C4-2B (cell line): ENCODE data around the gene TSEN2.

Experiments used
- ZFX ChIP-seq: fragments of 450-650 bp; IDR thresholded peaks from 2 replicates; pipeline ENCODE4 v1.6.1; 2017
- TF ChIP-seq, protein P1 (sequence below): fragments of 450-650 bp; conservative IDR thresholded peaks from 2 replicates; pipeline ENCODE4 v1.5.1; 2017; ENCODE audit warnings: mild to moderate bottlenecking

DNA sequence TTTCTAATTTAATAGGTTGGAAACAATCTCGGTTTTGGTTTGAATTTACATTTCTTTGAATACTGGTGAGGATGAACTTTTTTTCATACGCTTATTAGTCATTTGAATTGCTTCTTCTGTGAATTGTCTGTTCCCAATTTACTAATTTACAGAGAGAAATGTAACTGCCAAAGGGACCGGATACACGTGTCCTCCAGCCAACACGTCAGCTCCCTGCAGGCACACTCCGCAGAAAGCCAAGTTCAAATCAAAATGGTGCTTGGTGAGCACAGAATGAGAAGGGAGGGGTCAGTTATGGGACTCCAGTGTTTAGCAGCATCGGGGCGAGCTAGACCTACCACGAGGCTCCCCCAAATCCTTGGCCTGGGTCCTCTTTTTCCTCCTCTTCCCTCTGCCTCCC lies 10.8 kb upstream of the TSEN2 start:
- TF ChIP-seq, protein P1, sequence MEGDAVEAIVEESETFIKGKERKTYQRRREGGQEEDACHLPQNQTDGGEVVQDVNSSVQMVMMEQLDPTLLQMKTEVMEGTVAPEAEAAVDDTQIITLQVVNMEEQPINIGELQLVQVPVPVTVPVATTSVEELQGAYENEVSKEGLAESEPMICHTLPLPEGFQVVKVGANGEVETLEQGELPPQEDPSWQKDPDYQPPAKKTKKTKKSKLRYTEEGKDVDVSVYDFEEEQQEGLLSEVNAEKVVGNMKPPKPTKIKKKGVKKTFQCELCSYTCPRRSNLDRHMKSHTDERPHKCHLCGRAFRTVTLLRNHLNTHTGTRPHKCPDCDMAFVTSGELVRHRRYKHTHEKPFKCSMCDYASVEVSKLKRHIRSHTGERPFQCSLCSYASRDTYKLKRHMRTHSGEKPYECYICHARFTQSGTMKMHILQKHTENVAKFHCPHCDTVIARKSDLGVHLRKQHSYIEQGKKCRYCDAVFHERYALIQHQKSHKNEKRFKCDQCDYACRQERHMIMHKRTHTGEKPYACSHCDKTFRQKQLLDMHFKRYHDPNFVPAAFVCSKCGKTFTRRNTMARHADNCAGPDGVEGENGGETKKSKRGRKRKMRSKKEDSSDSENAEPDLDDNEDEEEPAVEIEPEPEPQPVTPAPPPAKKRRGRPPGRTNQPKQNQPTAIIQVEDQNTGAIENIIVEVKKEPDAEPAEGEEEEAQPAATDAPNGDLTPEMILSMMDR, result no peak
- no peak for TF ChIP-seq ZFX
